ENCODE measurements around the gene SHPK.
A peak's percentile ranks its signal among the peaks of the same experiment; 100 is the strongest.

Gene SHPK

DNA sequence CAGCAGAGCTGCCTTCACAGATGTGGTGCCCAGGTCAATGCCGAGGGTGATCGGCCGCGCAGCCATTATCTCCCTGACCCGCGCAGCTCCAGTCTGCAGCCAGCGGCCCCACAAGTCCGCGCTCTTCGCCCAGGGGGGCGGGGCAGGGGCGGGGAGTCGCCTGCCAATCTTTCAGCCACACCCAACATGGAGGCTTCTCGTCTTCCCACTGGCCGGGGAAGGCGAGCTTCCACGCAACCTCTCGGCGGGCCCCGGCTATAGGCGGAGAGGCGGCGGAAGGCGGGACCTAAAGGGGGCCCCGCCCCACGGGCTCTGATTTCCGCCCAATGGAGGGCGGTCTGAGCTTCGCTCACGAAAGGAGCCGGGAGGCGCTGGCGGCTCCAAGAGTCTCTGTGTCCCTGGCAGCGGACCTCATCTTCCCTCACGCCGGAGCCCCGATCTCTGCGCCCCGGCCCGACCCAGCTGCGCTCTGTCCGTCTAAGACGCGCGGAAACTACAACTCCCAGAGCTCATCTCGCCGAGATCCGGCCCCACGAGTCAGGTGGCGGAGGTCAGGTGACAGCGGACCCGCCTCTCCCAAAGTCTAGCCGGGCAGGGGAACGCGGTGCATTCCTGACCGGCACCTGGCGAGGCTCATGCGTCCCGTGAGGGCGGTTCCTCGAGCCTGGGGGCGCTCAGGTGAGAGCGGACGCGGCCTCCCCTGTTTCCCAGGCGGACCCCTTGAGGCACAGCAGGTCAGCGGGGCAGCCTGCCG lies at the start of gene SHPK, which contains the start of gene CTNS:
Gene SHPK, minus strand, starts transcription at position 97 of the 754 bp plus-strand sequence. Its CDS starts 31 bp downstream, at position 66.
Gene CTNS, plus strand, starts transcription at position 607 of the 754 bp plus-strand sequence. CDS start 3,447 bp downstream, outside the sequence.
- peak; percentile 90 to 95 (median 92) for DNase-seq

GRCh38 chr17:3685174-3685573 lies 49.1 kb upstream of the SHPK start:
- DNase-seq: no peak

GRCh38 chr17:3683054-3683511 lies 47.0 kb upstream of the SHPK start:
- DNase-seq: peak in 1 of 3 experiments; percentile 18

- DNase-seq: no peak
These were observed 46.0 kb upstream of the SHPK start for GRCh38 chr17:3682033-3682432.

GRCh38 chr17:3681565-3681964 lies 45.5 kb upstream of the SHPK start:
- no peak for DNase-seq

- no peak for DNase-seq
These were observed 45.0 kb upstream of the SHPK start for GRCh38 chr17:3681057-3681456.

DNA sequence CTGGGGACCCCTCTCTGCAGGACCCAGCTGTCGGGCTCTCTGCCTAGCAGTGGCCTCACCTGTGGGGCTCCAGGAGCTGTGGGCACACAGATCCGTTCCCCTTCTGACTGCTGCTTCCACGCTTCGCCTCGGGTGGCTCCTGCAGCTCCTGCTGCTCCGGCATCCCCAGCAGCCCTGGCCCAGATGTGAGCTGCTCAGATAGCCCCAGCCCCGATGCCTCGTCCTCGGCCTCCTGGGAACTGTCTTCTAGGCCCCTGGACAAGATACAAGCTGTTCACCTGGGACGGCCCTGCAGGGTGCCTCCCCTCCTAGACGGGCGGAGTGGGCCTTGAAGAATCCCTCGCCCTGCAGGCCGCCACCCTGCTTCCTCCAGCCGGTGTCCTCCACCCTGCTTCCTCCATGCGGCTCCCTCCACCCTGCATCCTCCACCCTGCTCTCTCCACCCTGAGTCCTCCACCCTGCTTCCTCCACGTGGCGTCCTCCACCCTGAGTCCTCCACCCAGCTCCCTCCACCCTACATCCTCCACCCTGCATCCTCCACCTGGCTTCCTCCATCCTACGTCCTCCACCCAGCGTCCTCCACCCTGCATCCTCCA lies 43.6 kb upstream of the SHPK start:
- DNase-seq: no peak

DNA sequence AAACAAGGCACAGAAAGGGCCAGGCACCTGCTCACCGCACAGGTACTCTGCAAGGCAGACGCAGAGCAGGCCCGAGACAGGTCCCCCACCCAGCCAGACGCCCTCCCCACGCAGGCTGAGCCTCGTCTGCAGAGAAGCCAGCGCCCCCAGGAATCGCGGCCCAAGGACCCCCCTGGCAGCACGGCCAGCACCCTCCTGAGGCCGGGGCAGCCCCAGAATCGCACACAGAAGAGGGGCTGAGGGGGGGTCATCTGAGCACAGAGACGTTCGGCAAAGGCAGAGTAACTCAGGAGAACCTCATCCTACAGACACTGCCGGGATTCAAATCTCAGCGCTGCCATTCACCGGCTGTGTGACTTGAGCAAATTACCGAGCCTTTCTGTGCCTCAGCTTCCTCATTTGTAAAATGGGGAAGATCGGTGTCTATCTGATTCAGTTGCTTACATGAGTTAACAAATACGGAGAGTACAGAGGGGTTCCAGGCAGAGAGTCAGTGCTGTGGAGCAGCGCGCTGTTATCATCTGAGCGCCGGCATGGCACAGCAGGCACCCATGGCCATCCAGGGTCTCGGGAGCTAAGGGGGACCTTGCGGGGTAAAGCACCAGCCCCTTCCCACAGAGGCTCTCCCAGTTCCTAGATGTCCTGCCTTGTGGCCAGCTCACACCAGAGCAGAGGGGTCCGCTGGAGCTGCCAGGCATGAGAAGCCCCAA lies 42.9 kb upstream of the SHPK start:
- no peak for DNase-seq

GRCh38 chr17:3678095-3678820 lies 42.2 kb upstream of the SHPK start:
- no peak for DNase-seq

DNA sequence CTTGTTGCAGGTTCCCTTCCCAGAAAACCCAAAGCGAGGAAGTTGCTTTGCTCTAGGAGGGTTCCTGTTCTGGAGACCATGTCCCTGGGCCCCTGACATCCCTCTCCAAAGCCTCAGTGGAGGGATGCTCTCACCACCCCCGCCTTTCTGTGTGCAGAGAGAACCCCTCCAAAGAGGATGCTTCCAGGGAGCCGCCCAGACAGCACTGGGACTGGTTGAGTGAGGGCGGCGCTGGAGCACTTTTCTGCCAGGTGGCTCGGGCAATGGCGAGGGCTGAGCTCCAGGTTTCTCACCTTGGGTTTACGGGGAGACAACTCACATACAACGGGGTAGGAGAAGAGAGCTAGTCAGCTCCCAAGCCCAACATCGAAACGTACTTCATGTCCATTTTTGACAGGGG lies 39.8 kb upstream of the SHPK start:
- no peak for DNase-seq

DNA sequence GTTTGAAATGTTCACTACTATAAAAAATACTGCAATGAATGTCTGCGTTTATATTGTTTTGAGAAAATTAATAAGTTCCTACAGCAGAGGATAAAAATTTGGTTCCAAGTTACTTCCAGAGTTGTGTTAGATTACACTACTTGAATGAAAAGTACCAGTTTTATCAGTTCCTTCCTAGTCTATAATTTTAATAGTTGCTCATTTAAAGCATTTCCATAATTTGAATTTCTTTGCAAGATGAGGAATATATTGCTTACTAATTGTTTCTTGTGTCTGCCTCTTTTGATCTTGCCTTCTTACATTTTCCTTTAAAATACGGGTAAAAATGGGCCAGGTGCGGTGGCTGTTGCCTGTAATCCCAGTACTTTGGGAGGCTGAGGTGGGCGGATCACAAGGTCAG lies 36.5 kb upstream of the SHPK start:
- DNase-seq: no peak

GRCh38 chr17:3669548-3669947 lies 33.5 kb upstream of the SHPK start:
- DNase-seq: peak in 1 of 3 experiments; percentile 11

- DNase-seq: no peak
These were observed 33.0 kb upstream of the SHPK start for GRCh38 chr17:3669085-3669347.

GRCh38 chr17:3668279-3669084 lies 32.4 kb upstream of the SHPK start, which contains the start of the genes EMC6 and TAX1BP3:
Gene EMC6 (plus strand): TSS chr17:3668812. CDS start chr17:3669147, 335 bp downstream.
Gene TAX1BP3 (minus strand): TSS chr17:3668578. CDS start chr17:3668526, 52 bp downstream.
- peak; percentile 94 to 97 (median 95) for DNase-seq

DNA sequence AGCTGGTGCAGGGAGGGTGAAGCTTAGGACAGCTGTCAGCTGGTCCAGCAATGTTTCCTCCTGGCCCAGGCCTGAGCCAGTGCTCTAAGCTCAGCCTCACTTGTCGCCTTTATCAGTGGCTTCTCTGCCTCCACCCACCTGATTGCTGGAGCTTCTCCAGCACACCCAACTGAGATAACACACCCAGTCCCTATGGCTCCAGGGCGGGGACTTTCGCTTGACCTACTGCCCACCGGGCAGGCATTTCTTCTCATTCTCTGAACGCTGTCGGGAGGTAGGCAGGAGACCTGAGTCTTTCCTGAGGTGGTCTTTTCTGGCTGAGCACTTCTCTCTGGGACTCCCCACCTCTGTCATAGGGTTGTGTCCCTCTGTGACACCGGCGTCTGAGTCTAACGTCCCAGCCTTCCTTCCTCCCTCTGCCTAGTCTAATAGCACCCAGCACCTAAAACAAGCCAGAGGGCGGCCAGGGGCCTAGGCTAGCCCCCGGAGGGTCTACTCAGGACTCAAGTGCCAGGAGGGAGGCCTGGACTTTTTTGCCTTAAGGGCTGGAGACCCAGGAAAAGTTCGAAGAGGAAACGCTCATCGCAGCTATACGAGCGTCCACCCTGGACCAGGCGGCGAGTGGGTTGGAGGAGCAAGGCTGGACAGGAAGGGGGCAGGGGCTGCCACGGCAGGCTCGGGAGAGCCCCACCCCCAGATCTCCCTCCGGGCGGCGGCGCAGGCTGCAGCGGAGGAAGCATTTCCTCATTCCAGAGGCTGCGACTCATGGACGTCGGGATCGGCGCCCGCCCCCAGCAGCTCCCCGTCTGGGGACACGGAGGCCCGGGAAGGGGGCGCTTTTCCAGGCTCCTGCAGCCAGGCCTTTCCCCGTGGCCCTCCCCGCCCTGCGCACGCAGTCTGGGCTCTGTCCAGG lies 31.6 kb upstream of the SHPK start:
- peak in 2 of 3 experiments; percentile 13 to 77 for DNase-seq

- DNase-seq: no peak
These were observed 30.5 kb upstream of the SHPK start for GRCh38 chr17:3666516-3666915.

DNA sequence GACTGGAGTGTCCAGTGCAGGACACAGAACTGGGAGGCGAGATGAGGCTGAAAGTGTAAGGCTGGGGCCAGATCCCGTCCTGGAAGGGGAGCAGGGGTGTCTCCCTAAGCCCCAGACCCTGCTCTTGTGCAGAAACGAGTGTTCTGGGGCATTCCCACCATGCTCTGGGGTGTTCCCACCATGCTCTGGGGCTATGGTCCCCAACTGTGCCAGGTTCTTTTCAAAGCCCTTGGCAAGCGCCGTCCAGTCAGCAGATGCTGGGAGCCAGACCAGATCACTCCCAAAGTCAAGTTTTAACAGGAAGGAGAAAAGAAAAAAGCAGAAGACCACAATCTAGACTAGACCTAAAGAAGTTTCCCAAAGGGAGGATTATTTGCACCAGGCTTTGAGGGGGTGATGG lies 29.8 kb upstream of the SHPK start:
- DNase-seq: no peak

DNA sequence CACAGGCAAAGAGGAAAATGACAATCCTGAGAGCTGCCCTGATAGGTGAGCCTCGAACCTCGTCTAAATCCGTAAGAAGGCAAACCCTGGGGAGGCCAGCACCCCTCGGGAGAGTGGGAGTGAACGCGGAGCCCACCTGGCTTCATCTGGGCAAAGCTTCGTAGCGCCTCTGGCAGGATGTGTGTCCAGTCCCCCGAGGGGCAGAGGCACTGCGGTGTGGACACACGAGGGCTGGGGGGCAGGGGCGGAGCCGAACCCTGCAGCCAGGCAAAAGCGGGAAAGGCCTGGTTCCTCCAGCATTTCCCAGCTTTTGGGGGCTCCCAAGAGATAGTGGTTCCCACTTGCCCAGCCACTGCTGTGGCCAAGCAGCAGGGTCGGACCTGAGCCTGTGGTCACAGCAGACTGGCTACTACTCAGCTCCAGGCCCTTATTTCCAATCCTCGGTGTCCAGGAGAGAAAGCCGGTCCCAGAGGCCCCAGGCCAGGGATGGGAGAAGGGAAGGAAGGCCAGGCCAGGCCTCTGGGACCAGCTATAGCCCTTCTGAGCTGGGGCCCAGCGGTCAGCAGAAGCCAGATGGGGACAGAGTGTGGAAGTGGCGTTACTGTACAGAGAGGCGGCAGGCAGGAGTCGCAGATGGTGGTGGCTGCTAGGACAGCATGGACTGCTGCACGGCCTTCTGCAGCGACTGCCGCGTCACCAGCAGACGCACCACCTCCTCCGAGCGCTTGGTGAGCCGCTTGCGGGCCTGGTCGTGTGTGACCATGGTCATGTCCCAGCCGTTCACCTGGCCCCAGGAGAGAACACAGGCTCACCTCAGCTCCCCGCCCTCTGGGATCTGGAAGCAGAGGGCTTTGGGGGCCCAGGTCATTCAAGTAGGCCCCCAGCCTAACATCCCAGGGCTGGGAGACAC lies 27.3 kb upstream of the SHPK start:
- DNase-seq: no peak

GRCh38 chr17:3660311-3660891 lies 24.4 kb upstream of the SHPK start:
- DNase-seq: no peak

Data from NCI-H1417 (cell line).